DMS53 treated with DMSO at 0.1 percent for 48 hours (cell line): ENCODE measurements around the gene FOXD1.
"Not testable (repeated sequence)": the region's sequence is repeated elsewhere in the genome, so short reads cannot be mapped to it uniquely, and the experiment has no call there.

Experiments
- DNase-seq: peaks from one replicate; lab custom pipeline; 2025; ENCODE audit not compliant: unreplicated experiment; lab: John Stamatoyannopoulos, UW

Gene FOXD1

DNA sequence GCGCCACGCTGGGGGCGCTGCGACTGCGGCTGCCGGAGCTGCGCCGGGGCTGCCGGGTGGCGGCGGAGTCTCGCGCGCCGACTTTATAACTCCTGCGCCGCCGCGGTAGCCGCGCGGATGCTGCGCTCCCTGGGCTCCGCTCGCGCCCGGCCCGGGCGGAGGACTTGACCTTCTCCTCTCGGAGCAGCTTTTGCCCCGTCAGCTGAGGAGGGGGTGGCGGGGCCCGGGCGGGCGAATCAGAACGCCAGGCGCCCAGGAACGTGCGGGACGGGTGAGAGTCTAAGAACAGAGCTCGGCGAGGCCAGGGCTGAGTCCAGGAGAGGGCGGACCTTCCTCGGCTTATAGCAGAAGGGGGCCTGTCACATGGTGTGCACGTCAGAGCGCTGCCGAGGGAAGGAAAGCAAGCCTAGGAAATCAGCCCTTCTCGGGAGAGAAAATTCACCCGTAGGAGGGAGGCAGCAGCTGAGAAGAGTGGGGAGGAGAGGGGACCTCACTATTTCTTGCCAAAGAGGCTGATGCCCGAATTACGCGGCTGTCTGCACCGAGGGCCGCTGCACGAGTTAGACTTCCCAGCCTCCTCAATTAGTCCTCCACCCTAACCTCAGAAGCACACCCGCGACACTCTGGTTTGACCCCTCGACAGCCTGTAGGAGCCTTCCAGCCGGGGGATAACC, at the start of gene FOXD1:
Gene FOXD1, minus strand, starts transcription at position 315 of the 674 bp plus-strand sequence. CDS start 415 bp downstream, outside the sequence.
- DNase-seq: peak; percentile 88

DNA sequence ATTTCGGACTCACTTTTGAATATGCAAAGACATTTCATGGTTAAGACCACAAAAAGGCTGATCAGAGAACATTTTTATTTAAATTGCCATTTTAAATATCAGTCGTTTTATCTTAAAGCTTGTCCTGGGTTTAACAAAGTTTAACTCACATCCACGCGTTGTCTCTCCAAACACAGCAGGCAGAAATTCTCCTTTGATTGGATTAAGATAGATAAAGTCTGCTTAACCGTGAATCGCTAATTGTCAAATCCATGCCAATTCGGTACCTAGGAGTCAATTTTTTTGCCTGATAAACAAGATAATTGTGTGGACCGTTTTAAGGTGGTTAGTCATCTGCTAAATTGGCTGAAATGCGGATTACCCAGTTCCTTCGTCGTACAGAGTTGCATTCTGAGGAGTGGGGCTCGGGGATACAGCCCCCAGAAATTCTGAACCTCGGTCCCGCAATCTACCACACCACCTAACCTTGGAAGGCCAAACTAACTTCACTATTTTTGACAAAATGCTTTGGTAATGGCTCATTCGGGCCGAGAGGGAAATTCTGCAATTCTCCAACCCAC, 49.0 kb upstream of the FOXD1 start:
- no peak for DNase-seq

DNA sequence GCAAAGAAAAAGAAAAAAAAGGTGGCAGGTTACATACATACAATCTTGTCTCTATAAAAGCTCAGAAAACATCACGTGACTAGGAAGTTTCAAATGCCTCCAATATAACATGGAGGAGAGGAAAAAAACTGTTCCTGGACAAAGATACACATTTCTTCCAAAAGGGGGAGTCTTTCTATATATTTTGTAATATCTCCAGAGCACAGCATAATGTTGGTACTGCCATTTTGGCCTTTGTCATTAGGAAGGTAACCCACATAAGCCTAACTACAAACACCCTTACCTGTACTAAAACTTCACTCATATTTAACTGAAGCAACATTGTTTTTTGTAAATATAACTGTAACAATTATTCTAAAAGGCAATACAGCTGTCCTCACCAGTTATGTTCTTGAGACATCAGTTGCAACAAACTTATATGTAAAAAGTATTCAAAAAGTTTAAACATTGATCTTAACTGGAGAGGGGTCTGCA, 48.4 kb upstream of the FOXD1 start:
- DNase-seq: peak; percentile 91

DNA sequence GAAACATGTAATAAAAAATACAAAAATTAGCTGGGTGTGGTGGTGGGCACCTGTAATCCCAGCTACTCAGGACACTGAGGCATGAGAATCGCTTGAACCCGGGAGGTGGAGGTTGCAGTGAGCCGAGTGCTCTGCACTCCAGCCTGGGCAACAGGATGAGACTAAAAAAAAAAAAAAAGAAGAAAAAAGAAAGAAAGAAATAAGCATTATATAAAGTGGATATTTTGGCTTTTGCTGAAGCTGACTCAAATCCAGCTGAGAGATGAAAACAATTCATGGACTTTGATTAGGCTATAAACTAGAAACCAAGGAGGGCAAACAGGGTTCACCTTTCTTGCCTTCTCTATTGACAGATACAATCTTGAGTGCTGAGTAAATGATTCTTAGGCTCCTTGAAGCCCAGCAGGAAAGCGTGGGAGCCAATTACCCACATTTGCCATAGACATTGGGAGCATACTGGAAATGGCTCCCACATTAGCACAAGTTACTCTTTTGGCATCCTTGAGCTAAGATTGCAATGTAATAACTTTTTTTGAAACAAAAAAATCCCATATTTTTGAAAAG, 47.3 kb upstream of the FOXD1 start:
- DNase-seq: no peak

DNA sequence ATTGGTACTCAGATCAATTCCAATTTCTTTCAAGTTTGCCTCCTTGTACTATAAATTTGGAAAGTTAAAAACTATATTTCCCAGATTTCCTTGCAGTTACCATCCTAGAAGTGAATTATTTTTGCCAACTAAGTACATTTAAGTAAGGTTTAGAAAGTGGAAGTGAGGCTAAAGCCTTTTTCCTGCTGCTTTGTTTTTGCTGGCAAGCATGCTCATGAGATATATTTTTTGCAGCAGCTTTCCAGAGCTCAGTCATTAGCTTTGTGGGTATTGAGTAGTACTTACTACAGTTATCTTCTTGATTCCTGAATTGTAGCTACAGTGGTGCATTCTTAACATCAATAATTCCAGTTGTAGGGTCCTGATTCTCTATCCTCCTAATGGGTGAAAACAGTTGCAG, 46.1 kb upstream of the FOXD1 start:
- no peak for DNase-seq

DNA sequence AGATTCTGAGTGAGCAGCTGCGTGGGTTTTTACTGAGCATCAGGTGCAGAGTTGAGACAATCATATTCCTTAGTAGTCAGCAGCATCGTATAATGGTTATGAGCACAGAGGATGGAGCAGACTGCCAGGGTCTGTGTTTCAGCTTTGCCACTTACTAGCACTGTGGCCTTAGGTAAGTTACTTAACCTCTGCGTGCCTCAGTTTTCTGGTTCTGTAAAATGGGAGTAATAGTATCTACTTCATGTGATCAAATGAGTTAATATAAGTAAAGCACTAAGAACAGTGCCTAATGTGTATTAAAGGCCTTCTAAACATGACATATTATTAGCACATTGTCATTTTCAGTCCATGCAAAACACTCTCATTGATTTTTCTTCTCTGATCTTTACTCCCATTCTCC, 44.8 kb upstream of the FOXD1 start:
- no peak for DNase-seq

DNA sequence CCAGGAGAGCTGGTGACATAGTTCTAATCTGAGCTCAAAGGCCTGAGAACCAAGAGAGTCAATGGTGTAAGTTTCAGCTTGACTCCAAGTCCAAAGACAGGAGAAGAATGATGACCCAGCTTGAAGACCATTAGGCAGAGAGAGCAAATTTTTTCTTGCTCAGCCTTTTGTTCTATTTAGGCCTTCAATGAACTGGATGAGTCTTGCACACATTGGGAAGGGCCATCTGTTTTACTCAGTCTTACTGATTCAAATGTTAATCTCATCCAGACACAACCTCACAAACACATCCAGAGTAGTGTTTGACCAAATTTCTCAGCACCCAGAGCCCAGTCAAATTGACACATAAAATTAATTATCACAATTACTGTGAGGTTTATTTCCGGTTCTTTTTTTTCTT, 42.6 kb upstream of the FOXD1 start:
- no peak for DNase-seq

DNA sequence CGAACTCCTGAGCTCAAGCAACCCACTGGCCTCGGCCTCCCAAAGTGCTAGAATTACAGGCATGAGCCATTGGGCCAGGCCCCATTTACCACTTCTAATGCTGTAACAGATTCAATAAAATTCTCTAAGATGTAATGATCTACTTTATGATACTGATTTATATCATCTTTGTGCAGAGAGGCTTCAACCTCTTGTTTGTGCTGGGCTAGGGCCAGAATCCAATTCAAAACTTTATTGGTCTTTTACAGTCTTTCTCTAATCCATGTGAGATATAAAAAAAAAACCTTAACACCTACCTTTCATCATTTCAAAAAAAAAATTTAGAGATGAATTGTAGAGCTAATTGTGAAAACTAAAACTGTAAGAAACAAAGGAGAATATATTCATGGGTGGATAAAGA, 41.5 kb upstream of the FOXD1 start:
- DNase-seq: no peak

DNA sequence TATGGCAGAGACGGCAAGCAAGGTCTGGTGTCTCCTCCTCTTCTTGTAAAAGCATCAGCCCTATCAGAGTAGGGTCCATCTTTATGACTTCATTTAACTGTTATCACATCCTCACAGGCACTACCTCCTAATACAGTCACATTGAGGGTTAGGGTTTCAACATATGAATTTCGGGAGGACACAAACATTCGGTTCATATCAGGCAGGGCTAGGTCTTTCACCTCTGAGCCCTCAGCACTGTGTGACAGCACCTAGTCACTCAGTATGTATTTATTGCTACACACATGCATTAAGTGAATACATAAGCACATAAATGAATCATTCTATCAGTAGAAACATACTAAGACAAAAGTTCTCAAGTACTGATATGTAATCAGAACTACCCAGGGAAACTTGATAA, 40.2 kb upstream of the FOXD1 start:
- no peak for DNase-seq

DNA sequence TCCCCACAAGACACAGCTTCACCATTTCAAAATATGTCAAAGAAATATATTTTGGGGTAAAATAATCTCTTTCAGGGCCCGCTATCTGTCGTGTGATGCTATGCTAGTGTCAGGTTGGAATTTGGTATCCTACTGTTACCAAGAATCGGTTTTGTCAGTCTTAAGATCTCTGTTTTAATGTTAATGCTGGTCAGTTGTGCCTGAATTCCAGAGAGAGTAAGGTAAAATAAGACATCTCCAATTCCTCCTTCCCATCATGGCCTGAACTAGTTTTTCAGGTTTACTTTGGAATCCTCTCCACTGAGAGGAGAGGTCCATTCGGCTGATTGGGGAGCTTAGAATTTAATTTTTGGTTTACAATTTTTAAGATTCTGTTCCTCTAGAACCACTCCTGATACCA, 39.2 kb upstream of the FOXD1 start:
- no peak for DNase-seq

DNA sequence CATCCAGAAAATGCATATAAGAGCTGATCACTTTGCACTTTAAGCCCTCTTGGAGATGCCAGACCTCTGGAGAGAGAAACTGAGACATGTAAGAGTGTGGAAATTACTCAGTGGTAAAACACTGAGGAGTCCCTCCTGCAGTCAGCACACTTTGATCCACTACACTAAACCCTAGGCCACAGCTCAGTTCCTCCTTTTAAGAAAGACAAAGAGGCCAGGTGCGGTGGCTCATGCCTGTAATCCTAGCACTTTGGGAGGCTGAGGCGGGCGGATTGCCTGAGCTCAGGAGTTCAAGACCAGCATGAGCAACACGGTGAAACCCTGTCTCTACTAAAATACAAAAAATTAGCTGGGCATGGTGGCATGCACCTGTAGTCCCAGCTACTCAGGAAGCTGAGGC, 38.7 kb upstream of the FOXD1 start:
- not testable (repeated sequence) for DNase-seq

DNA sequence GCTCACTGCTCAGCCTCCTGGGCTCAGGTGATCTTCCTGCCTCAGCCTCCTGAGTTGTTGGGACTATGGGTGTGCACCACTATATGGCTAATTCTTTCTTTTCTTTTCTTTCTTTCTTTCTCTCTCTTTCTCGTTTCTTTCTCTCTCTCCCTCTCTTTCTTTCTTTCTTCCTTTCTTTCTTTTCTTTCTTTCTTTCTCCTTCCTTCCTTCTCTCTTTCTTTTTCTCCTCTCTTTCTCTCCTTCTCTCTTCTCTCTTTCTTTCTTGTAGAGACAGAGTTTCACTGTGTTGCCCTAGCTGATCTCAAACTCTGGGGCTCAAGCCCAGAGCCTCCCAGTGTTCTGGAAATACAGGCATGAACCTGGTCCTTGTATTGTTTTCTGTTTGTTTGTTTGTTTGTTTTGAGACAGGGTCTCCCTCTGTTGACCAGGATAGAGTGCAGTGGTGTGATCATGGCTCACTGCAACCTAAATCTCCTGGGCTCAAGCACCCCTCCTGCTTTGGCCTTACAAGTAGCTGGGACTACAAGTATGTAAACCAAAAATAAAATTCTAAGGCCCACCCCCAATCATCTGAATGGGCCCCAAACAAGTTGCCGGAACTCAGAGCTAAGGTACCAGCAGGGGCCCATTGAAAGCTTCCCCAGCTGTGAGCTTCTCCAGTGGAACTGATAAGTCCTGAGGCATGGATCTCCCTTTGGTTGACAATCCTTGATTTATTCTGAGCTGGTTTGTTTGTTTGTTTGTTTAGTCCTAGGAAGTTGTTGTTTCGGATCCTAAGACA, 37.7 kb upstream of the FOXD1 start:
- no peak for DNase-seq

DNA sequence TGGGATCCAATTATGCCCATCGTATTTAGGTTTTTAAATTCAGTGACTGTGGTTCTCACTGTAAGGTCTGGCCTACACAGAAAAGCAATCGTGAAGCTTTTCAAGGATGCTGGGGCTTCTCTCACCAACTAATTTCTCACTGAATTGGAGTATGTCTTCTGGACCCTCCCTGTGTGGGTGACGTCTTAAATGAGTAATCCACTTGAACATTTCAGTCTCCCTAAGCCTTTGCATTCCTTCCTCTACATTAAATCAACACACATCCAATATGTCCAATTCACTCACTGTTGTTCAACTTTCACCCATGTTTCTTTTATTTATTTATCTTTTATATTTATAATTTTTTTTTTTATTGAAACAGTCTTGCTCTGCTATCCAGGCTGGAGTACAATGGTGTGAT, 37.1 kb upstream of the FOXD1 start:
- DNase-seq: no peak

DNA sequence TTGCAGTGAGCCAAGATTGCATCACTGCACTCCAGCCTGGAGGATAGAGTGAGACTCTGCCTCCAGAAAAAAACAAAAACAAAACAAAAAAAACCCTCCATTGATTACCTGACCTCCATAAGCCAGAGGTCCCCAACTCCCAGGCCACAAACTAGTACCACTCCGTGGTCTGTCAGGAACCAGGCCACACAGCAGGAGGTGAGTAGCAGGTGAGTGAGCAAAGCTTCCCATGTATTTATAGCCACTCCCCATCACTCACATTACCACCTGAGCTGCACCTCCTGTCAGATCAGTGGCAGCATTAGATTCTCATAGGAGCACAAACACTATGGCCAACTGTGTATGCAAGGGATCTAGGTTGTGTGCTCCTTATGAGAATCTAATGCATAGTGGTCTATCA, 35.9 kb upstream of the FOXD1 start:
- DNase-seq: no peak

DNA sequence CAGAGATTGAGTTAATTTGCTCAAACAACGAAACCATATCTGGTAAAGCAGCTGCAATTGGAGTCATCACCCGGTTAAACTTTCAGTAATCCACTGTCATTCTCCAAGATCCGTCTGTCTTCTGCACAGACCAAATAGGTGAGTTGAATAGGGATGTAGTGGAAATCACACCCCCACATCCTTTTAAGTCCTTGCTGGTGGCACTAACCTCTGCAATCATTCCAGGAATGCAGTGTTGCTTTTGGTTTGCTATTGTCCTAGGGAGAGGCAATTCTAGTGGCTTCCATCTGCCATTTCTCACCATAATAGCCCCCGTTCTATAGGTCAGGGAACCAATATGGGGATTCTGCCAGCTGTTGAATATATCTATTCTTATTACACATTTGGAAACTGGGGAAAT, 35.1 kb upstream of the FOXD1 start:
- no peak for DNase-seq

DNA sequence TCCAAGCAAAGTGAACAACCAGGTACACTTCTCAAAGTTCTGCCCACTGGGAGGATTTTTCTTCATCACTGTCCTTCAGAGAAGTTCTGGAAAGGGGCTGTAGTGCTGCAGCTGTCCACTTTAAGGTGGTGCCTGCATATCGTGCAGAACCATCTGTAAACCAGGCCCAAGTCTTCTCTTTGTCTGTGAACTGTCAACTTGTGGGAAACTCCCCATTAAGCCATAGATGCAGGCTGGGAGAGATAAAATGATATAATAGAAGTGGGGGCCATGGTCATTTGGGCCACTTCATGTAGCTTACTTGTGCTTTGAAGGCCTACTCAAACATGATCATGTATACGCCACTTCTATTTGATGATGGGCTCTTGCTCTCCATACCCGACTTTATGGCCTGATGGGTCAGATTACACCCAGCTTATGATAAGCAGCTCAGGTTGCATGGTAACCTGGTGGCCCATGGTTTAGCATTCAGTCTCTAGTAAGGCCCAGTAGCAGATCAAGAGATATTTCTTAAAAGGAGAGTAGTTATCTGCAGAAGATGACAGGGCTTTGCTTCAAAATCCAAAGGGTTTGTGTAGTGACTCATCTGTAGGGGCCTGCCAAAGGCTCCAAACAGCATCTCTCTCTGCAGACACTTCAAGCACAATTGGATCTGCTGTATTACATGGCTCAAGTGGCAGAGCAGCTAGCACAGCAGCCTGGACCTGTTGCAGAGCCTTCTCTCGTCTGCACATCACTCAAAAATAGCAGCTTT, 34.0 kb upstream of the FOXD1 start:
- peak; percentile 59 for DNase-seq

DNA sequence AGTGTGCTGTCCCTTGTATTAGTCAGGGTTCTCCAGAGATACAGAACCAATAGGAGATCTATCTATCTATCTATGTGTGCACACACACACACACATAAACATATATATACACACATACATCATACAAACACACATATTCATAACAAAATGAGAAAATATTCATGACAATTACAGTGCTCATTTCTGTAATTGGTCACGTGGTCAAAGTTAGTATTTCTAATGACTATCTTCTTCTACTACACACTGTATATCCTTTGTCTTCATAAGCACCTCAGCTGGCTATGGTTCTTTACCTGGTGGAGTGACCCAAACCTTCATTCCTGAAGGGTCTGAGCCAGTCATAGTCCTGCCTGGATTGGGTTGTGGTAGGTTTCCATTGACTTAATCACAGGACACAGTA, 31.9 kb upstream of the FOXD1 start:
- DNase-seq: no peak

DNA sequence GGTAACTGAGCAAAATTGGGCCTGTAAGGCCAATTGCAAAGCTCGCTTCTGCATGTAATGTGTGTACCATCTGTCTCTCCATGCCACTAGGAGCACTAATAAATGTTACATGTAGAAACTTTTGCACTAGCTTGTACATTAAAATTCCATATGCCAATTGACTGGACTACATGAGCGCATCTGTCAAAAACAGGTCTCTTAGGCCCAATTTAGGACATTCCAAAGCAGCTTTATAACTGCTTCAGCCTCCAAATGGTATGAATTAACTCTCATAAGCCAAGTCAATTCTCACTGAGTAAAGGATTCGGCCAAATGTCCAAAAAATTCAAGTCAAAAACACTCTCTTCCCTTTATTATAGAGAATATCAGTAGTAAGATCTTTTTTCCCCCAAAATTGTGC, 23.5 kb upstream of the FOXD1 start:
- no peak for DNase-seq

DNA sequence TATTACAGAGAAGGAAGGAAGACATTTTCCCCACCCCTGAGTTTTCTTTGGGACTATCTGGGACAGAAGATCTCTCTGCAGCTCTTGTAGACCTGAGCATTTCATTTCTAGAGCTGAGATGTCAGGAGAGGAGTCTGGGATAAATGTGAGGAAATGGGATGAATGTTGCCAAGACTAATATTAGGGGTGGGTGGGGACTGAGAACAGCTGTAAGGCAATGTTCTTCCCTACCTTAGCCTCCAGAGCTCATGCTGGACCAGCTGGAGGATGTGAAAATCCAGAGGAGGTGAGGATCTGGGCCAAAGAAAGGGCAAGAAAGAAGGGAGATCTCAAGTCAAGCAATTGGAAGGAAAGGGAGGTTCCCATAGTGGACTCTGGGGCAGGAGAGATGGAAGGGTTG, 23.1 kb upstream of the FOXD1 start:
- no peak for DNase-seq

DNA sequence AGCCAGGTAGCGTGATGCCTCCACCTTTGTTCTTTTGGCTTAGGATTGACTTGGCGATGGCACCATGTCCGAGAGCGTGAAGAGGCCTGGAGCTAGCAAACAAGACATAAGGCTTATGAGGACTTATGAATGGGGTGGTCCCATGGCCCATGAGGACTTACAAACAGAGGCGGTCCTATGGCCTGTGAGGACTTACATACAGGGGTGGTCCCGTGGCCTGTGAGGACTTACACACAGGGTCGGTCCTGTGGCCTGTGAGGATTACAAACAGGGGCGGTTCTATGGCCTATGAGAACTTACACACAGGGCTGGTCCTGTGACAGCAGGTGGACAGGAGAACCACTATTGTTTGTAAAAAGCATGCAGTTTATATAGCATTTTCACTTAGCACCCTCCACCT, 21.3 kb upstream of the FOXD1 start:
- no peak for DNase-seq

DNA sequence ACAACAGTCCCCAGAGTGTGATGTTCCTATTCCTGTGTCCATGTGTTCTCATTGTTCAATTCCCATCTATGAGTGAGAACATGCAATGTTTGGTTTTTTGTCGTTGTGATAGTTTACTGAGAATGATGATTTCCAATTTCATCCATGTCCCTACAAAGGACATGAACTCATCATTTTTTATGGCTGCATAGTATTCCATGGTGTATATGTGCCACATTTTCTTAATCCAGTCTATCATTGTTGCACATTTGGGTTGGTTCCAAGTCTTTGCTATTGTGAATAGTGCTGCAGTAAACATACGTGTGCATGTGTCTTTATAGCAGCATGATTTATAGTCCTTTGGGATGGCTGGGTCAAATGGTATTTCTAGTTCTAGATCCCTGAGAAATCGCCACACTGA, 20.1 kb upstream of the FOXD1 start:
- DNase-seq: not testable (repeated sequence)
